GM19351 (cell line): Measurements from ENCODE around the gene TTLL6.
"Not testable (repeated sequence)": the region's sequence is repeated elsewhere in the genome, so short reads cannot be mapped to it uniquely, and the experiment has no call there.

Source experiments
- ATAC-seq: cut with Tn5 transposase; IDR thresholded peaks from one replicate; pipeline ENCODE4 v1.9.1; 2021; ENCODE audit warnings: mild to moderate bottlenecking, moderate library complexity; ENCODE audit not compliant: unreplicated experiment

The TTLL6 gene

DNA sequence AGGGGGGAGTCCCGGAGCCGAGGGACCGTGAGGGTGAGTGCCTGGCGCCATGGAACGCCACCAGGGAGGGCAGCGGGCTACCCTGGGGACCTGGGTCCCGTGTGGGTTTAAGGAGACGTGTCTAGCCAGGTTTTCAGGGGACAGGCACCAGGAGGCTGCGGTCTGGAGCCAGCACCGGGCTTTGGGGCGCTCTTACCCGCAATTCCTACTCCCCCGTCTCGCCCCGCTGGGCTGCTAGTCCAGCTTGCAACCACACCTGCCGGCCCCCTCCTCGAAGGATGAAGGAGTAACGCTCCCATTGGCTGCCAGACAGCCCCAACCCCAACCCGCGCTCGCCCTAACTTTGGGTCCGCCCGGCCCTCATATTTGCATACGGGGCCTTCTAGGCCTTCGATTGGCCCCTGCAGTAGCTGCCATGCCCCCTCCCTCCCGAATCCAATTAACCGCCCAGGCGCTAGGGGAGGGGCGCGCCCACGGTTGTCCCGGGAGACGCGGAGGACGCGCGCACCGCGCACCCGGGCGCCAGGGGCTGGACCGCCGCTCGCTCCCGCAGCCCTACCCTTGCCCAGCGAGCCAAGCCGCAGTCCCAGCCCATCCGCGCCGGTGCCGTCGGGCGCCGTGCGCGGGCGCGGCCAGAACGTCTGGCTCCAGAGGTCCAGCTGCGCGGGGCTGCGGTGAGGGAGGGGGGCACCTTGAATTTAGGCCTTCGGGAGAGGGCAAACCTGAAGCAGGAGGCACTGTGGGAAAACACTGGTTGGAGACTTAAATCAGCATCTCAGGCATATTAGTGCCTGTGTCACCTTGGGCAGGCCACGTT, at the start of gene TTLL6:
Gene TTLL6, minus strand, starts transcription at position 456 of the 817 bp plus-strand sequence. Its CDS starts 157 bp downstream, at position 299.
- no peak for ATAC-seq

DNA sequence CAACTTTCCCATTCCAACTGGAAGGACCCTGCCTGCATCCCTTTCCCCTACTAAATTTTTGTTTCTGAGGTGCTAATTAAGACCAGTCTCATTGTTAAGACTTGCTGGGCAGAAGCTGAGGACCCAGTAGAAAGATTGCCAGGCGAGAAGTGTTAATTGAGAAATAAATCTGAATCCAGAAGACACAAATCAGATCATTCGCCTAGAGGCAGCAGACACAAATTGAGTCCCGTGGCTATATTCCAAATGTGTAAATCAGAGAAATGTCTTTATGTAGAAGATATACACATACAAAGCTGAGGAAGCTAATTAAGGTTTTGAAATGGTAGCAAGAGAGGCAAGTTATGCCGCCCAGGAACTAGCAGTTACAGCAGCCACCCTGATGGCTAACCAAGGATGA, 43.4 kb upstream of the TTLL6 start:
- ATAC-seq, result no peak

DNA sequence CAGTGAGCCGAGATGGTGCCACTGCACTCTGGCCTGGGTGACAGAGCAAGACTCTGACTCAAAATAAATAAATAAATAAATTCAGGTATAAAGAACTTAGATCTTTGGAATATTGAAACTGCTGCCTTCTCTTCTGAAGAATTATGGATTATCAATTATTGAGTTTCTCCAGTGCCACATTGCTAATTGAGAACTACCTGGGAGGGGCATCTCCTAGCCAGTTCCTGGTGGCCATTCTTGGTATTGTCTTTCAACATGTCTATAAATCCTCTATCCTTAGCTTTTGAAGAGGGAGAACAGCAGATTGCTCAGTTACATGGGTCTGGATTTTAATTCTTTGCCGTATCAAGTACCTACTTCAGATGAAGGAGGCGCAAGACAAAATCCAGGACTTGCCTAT, 43.0 kb upstream of the TTLL6 start:
- ATAC-seq, result no peak

DNA sequence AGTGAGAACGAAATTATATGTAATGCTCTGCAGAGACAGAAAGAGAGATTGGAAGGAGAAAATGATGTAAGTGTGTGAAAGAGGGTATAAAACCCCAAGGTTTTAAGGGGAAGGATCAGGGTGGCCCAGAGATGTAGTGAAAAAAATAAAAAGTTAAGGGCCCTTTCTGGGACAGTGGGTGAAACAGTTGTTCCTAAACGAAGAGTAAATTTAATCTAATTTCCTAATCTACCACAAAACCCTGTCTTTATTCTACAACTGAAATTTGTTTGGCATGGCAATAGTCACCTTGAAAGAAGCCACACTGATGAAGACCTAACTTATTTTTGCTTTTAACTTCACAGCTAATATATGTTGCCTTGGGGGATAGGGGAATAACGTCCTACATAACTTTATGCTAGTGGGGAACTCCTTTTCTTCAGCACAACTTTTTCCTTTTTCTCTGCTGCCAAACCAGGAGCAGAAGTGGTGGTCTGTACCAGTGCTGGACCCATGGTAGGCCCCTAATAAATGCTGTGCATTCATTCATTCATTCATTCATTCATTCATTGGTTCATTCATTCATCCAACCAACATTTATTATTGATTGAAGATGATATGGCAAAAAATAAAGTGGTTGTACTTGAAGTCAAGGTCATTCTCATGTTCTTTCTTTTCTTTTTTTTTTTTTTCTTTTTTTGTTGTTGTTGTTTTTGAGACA, 39.2 kb upstream of the TTLL6 start:
- no peak for ATAC-seq

DNA sequence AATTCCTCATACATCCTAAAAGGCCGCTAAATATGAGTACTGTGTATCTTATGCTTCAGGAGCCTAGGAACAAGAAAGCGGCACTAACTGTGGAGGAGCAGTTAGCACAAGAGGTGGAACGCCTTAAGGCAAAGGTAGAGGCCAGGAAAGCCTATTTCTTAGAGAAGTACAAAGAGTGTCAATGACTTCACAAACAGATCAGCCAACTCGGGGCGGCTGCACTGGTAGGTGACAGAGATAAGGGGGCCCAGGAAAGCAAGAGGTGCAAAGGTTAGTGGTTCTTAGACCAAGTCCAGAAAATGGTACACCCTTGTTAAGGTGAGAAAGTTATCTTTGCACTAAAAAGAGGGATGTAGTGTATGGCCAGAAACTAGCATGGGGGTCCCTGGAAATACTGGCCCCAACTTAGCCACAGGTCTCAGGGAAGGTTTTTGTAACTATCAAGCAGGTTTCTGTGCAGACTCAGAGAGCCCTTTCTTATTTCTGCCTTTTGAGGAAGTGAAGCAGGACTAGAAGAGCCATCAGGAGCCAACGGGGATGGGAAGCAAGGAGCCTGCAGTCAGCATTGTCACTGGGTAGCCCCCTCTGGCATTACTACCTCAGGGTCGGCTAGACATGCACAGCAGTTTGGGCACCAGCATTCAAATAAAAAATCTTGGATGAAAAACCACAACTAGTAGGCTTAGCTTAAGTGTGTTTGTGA, 37.9 kb upstream of the TTLL6 start:
- no peak for ATAC-seq

DNA sequence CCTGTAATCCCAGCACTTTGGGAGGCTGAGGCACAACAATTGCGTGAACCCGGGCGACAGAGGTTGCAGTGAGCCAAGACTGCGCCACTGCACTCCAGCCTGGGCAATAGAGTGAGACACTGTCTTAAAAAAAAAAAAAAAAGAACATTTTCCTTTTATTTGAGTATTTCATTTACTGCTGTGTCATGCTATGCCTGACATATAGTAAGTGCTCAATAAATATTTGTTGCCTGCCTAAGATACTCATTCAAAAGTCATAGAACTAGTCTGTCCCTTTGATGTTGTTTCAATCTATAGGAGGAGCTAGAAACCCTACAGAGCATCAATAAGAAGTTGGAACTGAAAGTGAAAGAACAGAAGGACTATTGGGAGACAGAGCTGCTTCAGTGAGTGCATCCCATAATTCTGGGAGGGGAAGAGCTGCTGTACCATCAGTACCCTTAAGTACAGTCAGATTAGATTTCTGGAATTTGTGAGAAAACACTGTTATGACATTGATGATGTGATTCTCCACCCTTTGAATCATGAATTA, 33.8 kb upstream of the TTLL6 start:
- ATAC-seq, result no peak

DNA sequence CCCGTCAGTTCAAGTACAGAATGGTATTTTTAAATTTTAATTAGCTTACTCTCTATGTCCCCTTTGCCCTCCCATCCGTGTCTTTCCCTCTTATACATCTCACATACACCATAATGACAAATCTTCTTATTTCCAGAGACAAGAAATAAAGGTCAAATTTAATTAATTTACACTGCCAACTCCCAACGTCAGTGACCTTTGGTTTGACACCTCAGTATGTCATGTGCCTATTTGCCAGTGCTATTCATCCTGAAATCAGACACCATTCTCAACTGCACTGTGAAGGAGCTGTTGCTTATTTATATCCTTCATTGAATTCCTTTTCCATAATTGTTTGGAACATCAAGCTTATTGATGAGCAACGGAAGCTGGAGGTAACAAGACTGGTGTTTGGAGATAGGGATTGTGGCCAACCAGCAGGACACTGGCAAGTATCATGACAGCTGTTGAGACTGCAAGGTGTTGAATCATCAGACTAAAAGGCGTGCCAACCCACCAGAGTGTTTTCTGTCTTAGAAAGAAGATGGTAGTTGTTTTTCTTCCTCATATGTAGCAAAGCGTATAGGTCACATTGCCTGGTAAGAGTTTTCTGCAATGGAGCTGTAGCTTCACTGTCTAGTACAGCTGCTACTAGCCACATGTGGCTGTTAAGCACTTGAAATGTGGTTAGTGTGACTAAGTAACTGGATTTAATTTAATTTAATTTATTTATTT, 26.3 kb upstream of the TTLL6 start:
- ATAC-seq, result no peak

DNA sequence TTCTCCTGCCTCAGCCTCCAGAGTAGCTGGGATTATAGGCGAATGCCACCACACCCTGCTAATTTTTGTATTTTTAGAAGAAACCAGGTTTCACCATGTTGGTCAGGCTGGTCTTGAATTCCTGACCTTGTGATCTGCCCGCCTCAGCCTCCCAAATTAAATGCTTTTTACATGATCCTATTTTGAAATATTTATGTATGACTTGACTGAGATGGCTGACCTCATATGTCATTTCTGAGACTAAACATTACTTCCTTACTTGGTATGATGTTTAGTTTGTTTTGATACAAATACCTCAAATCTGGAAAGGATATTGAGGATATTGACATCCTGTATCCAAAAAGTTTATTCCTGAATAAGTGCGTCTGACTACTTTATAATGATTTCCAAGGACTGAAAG, 25.7 kb upstream of the TTLL6 start:
- no peak for ATAC-seq

DNA sequence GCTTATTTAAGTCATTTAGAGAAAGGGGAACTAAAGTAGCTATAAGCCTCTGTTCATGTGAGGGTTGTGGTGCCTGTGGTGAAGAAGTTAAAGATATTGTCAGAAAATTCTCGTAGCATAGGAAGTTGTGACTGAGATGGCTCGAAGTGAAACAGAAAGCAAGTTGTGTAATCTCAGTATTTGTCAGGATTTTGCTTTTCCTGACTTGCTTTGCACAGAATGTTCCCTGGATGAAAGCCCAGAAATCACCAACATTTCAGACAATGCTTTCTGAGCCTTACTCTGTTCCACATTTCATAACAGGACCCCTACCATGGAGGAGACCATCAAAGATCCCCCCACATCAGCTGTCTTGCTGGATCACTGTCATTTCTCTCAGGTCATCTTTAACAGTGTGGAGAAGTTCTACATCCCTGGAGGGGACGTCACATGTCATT, 24.4 kb upstream of the TTLL6 start:
- peak; percentile 89 for ATAC-seq

DNA sequence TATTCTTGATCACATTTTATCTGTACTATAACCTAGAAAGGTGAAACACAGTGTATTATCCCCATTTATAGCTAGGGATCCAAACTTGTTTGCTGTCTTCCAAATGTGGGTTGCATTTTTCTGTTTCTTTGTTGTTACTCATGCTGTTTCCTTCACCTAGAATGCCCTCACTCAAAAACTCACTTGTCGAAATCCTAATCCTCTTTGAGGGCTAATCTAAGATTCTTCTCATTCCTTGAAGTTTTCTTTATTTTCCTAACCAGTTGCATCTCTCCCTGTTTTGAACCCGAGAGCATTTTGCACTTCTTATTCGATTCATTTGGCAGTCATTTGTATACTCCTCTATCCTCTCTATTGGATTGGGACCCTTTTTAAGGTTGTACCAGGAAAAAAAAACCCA, 23.4 kb upstream of the TTLL6 start:
- ATAC-seq, result no peak

DNA sequence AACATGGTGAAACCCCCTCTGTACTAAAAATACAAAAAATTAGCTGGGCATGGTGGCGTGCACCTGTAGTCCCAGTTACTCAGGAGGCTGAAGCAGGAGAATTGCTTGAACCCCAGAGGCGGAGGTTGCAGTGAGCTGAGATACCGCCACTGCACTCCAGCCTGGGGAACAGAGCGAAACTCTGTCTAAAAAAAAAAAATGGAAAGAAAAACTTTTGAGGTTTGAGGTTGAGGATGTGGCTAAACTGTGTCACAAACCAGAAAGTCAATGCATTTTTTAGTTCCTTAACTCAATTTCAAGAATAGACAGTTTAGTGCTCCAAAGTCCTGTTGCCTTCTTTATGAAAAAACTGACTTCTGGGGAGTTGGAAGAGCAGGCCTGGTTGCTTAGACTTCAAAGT, 20.4 kb upstream of the TTLL6 start:
- ATAC-seq, result not testable (repeated sequence)

DNA sequence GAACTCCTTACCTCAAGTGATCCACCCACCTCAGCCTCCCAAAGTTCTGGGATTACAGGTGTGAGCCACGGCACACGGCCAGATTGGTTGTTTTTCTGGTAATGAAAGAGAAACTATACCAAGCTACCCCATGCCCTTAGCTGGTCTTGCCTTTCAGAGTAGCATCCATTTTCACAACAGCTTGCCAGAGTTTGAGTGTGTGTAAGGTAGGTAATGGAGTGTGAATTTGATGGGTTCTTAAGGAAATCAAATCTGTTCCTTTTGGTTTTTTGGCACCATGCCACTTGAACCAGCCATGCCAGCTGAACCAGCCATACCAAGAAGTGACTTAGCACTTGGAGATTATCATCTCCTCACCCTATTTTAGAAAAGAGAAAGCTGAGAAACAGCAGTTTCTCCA, 18.9 kb upstream of the TTLL6 start:
- ATAC-seq, result no peak

DNA sequence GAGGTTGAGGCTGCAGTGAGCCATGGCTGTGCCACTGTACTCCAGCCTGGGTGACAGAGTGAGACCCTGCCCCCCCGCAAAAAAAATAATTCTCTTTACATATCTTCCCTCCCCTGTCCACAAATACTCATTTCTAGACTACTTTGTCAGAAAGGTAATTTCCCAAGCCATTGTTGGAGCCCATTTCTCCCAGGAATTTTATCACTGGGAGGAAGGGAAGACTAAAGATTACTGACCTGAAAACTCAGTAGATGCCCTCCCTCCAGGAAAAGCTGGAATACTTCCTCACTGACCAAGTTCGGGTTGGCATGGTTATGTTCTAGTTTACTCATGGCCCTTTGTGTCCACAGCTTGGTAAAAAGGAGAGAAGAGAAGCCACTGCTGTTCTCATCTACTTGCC, 17.9 kb upstream of the TTLL6 start:
- no peak for ATAC-seq

DNA sequence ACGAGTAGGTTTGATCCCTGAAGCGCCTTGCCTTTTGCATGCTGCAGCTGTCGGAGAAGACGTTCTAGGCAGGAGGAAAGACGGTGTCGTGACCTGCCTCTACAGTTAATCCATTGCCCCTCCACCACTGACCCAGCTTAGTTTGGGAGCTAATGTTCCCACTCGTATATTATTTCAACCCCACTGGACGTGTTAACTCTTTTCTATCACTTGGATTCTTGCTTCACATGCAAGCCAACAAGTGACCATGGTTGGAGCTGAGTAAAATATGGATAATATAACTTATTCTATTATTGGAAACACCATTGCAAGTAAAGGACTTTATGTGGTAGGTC, 14.5 kb upstream of the TTLL6 start:
- ATAC-seq, result no peak

DNA sequence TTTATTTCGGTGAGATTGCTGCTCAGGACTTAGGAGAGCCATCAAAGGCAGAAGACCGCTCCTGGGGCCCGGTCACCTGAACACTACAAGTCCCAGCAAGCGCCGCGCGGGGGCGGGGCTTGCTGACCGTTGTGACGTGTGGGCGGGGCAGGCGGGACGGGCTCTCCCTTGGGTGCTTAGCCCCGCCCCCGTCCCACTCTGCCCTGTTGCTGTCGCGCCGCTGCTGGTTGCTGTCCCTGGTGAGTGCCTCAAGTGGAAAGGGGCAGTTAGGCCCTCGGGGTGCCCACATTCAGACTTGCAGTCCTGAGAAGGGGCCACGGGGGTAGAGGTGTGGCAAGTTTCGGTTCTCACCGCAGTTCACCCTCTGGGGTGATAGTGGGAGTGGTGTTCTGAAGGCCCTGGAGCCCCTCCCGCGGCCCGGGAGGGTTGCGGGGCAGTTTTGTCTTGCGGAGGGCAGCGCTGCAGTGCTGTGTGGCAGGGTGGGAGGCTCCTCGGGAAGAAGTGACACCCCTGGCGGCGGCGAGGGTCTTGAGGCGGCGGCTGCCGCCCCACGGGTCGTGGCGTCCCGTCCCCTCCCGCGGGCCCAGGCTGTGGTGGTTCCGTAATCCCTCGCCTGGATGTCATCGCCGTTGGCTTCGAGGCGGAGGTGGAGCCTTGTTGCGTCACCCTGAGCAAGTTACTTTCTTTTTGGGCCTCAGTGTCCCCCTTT, 14.0 kb upstream of the TTLL6 start, which contains the start of gene CALCOCO2:
Gene CALCOCO2, plus strand, starts transcription at position 196 of the 709 bp plus-strand sequence. CDS start 10,673 bp downstream, outside the sequence.
- peak; percentile 87 for ATAC-seq

DNA sequence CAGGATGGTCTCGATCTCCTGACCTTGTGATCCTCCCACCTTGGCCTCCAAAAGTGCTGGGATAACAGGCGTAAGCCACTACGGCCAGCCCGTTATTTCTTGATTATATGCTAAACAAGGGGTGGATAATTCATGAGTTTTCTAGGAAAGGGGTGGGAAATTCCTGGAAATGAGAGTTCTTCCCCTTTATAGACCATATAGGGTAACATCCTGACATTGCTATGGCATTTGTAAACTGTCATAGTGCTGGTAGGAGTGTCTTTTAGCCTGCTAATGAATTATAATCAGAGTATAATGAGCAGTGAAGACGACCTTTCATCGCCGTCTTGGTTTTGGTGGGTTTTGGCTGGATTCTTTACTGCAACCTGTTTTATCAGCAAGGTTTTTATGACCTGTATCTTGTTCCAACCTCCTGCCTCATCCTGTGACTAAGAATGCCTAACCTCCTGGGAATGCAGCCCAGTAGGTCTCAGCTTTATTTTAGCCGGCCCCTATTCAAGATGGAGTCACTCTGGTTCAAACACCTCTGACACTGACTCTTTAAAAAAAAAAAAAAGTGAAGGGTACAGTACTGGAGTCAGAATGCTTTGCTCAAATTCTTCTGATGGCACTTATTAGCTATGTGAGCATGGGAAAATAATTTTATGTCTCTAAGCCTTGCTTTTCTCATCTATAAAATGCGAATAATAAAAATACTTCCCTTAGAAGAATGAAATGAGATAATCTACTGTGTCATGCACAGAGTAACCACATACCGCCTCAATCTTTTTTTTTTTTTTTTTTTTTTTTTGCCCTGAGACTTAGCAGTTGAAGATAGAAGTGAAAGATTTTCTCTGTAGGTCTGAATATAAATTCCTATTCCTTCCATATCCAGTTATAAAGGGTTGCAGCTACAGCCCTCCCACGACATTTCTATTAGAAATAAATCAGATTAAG, 8.7 kb upstream of the TTLL6 start:
- no peak for ATAC-seq

DNA sequence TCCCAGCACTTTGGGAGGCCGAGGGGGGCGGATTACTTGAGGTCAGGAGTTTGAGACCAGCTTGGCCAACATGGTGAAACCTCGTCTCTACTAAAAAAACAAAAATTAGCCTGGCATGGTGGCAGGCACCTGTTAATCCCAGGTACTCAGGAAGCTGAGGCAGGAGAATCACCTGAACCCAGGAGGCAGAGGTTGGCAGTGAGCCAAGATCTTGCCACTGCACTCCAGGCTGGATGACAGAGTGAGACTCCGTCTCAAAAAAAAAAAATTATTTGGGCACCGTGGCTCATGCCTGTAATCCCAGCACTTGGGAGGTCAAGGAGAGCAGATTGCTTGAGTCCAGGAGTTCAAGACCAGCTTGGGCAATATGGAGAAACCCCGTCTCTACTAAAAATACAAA, 3.9 kb upstream of the TTLL6 start:
- not testable (repeated sequence) for ATAC-seq

DNA sequence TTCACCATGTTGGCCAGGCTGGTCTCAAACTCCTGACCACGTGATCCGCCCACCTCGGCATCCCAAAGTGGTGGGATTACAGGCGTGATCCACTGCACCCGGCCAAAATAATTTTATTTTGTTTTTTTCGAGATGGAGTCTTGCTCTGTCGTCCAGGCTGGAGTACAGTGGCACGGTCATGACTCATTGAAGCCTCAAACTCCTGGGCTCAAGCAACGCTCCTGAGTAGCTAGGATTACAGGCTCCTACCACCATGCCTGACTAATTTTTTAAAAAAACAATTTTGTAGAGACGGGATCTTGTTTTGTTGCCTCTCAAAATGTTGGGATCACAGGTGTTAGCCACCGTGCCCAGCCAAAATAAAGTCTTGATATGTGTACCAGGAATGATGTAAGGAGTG, 2.4 kb upstream of the TTLL6 start:
- no peak for ATAC-seq

DNA sequence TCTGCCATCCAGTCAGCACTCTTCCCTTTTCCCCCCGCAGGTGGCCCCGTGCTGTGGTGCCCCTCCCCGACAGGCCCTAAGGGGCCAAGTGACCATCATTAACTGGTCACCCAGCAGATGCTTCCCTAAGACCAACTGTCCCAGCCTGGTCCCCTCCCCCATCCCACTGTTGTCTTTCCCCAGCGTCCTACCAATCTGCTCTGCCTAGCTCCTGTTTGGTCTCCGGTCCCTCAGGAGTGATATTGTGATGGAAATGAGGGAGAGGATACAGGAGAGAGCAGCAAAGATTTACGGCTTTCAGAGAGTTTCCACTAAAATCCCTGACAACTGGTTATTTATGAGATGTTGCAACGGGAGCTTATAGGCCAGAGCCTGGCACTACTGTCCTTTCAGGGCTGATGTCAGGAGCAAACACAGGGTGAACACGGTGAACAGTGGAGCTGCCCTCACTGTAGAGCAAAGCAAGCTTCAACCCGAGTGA, 1.4 kb upstream of the TTLL6 start:
- ATAC-seq, result no peak
